ENCODE results near the gene MYL7.
A peak's percentile ranks its signal among the peaks of the same experiment; 100 is the strongest.
"Not testable (repeated sequence)": the region's sequence is repeated elsewhere in the genome, so short reads cannot be mapped to it uniquely, and the experiment has no call there.

MYL7 gene

DNA sequence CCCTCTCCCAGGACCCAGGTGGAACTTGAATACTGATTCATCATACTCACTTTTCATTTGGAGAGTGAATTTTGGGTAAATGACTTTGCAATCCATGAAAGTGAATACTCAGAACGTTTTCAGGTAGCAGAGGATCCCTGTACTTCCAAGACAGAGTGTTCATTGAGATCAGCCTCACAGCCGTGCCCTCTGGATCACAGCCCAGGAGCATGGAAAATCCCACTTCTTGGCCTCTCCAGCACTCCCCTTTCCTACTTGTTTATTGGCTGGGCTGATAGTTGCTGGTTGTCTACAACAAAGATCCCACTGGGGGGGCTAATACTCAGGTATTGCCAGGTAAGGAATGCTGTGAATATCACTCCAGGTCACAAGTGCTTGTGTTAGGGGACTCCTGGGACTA lies 42.3 kb upstream of the MYL7 start:
- peaks cover 7% of the 10 kb centered on the region for H3K4me1 ChIP-seq (ENCODE audit: control insufficient read depth, insufficient read depth, low read length)
- H3K9me3 ChIP-seq (ENCODE audit: control insufficient read depth, low read length) = peaks cover 14% of the 10 kb centered on the region
- H3K4me3 ChIP-seq (ENCODE audit: low read length) = no peak overlapping the region
- DNase-seq (ENCODE audit: low read depth) = no peak
- no peaks in the 10 kb centered on the region for H3K36me3 ChIP-seq (ENCODE audit: control insufficient read depth, insufficient read depth, low read length, severe bottlenecking)
- H3K27me3 ChIP-seq (replicated peaks; ENCODE audit: control insufficient read depth, insufficient read depth, low read length) = peaks cover 16% of the 10 kb centered on the region
- no peak overlapping the region for H3K9ac ChIP-seq (ENCODE audit: low read length)

GRCh38 chr7:44182827-44183226 lies 41.7 kb upstream of the MYL7 start:
- Histone ChIP-seq H3K4me1 (ENCODE audit: control insufficient read depth, insufficient read depth, low read length) (peaks cover 12% of the 10 kb centered on the region), H3K9ac (ENCODE audit: low read length) (no peak overlapping the region), H3K36me3 (ENCODE audit: control insufficient read depth, insufficient read depth, low read length, severe bottlenecking) (no peaks in the 10 kb centered on the region), H3K27me3 (replicated peaks; ENCODE audit: control insufficient read depth, insufficient read depth, low read length) (peaks cover 16% of the 10 kb centered on the region), H3K9me3 (ENCODE audit: control insufficient read depth, low read length) (peaks cover 14% of the 10 kb centered on the region), H3K4me3 (ENCODE audit: low read length) (no peak overlapping the region)
- no peak for DNase-seq (ENCODE audit: low read depth)

- H3K36me3 ChIP-seq (ENCODE audit: control insufficient read depth, insufficient read depth, low read length, severe bottlenecking) = no peaks in the 10 kb centered on the region
- peaks cover 30% of the 10 kb centered on the region for H3K27me3 ChIP-seq (replicated peaks; ENCODE audit: control insufficient read depth, insufficient read depth, low read length)
- H3K9ac ChIP-seq (ENCODE audit: low read length) = no peak overlapping the region
- DNase-seq (ENCODE audit: low read depth) = no peak
- peaks cover 14% of the 10 kb centered on the region for H3K9me3 ChIP-seq (ENCODE audit: control insufficient read depth, low read length)
- H3K4me1 ChIP-seq (ENCODE audit: control insufficient read depth, insufficient read depth, low read length) = peaks cover 20% of the 10 kb centered on the region
- no peak overlapping the region for H3K4me3 ChIP-seq (ENCODE audit: low read length)
Measured at GRCh38 chr7:44180631-44181030, 39.5 kb upstream of the MYL7 start.

DNA sequence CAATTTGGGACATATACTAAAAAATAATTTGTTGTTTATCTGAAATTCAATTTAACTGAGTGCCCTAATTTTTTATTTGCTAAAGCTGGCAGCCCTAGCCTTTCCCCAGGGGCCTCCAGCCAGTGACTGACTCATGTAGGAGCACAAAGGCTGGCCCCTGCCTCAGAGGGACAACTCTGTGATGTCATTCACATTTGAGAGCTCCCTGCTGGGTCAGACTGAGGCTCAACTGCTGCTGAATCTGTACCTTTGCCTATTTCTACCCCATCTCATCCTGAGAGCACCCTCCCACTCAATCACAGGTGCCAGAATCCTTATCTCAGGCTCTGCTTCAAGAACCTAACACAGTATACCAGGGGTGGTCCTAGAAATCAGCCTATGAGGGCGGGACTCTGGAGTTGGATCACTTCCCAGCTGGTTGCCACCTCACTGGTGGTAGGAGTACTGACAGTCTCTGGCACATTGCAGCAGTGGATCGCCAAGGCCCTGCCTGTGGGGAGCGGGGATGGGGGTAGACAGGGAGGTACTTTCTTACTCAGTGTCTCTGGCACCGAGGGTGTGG lies 36.5 kb upstream of the MYL7 start:
- peak; percentile 52 for DNase-seq (ENCODE audit: low read depth)
- H3K4me1 ChIP-seq (ENCODE audit: control insufficient read depth, insufficient read depth, low read length) = peaks cover 13% of the 10 kb centered on the region
- no peak overlapping the region for H3K4me3 ChIP-seq (ENCODE audit: low read length)
- H3K27me3 ChIP-seq (replicated peaks; ENCODE audit: control insufficient read depth, insufficient read depth, low read length) = peaks cover 46% of the 10 kb centered on the region
- no peak overlapping the region for H3K9ac ChIP-seq (ENCODE audit: low read length)
- H3K9me3 ChIP-seq (ENCODE audit: control insufficient read depth, low read length) = peaks cover 13% of the 10 kb centered on the region
- no peaks in the 10 kb centered on the region for H3K36me3 ChIP-seq (ENCODE audit: control insufficient read depth, insufficient read depth, low read length, severe bottlenecking)

- Histone ChIP-seq H3K9me3 (ENCODE audit: control insufficient read depth, low read length) (peaks cover 4% of the 10 kb centered on the region), H3K36me3 (ENCODE audit: control insufficient read depth, insufficient read depth, low read length, severe bottlenecking) (no peaks in the 10 kb centered on the region), H3K27me3 (replicated peaks; ENCODE audit: control insufficient read depth, insufficient read depth, low read length) (peaks cover 40% of the 10 kb centered on the region), H3K4me1 (ENCODE audit: control insufficient read depth, insufficient read depth, low read length) (peaks cover 13% of the 10 kb centered on the region), H3K9ac (ENCODE audit: low read length) (no peak overlapping the region), H3K4me3 (ENCODE audit: low read length) (no peak overlapping the region)
- DNase-seq (ENCODE audit: low read depth) = no peak
Measured at GRCh38 chr7:44176486-44176885, 35.4 kb upstream of the MYL7 start.

GRCh38 chr7:44175730-44176129 lies 34.6 kb upstream of the MYL7 start:
- DNase-seq (ENCODE audit: low read depth) = no peak
- H3K4me3 ChIP-seq (ENCODE audit: low read length) = no peak overlapping the region
- H3K36me3 ChIP-seq (ENCODE audit: control insufficient read depth, insufficient read depth, low read length, severe bottlenecking) = no peaks in the 10 kb centered on the region
- peaks cover 33% of the 10 kb centered on the region for H3K27me3 ChIP-seq (replicated peaks; ENCODE audit: control insufficient read depth, insufficient read depth, low read length)
- H3K9me3 ChIP-seq (ENCODE audit: control insufficient read depth, low read length) = peaks cover 4% of the 10 kb centered on the region
- no peak overlapping the region for H3K9ac ChIP-seq (ENCODE audit: low read length)
- H3K4me1 ChIP-seq (ENCODE audit: control insufficient read depth, insufficient read depth, low read length) = peaks cover 13% of the 10 kb centered on the region

DNA sequence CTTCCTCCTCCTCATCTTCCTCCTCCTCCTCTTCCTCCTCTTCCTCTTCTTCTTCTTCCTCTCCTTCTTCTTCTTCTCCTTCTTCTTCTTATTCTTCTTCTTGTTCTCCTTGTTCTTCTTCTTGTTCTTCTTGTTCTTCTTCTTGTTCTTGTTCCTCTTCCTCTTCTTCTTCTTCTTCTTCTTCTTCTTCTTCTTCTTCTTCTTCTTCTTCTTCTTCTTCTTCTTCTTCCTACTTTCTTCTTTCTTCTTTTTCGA lies 33.5 kb upstream of the MYL7 start:
- H3K36me3 ChIP-seq (ENCODE audit: control insufficient read depth, insufficient read depth, low read length, severe bottlenecking); H3K9me3 ChIP-seq (ENCODE audit: control insufficient read depth, low read length); H3K9ac ChIP-seq (ENCODE audit: low read length); H3K4me3 ChIP-seq (ENCODE audit: low read length); DNase-seq (ENCODE audit: low read depth): not testable (repeated sequence)
- H3K4me1 ChIP-seq (ENCODE audit: control insufficient read depth, insufficient read depth, low read length) = peaks cover 13% of the 10 kb centered on the region
- peaks cover 33% of the 10 kb centered on the region for H3K27me3 ChIP-seq (replicated peaks; ENCODE audit: control insufficient read depth, insufficient read depth, low read length)

DNA sequence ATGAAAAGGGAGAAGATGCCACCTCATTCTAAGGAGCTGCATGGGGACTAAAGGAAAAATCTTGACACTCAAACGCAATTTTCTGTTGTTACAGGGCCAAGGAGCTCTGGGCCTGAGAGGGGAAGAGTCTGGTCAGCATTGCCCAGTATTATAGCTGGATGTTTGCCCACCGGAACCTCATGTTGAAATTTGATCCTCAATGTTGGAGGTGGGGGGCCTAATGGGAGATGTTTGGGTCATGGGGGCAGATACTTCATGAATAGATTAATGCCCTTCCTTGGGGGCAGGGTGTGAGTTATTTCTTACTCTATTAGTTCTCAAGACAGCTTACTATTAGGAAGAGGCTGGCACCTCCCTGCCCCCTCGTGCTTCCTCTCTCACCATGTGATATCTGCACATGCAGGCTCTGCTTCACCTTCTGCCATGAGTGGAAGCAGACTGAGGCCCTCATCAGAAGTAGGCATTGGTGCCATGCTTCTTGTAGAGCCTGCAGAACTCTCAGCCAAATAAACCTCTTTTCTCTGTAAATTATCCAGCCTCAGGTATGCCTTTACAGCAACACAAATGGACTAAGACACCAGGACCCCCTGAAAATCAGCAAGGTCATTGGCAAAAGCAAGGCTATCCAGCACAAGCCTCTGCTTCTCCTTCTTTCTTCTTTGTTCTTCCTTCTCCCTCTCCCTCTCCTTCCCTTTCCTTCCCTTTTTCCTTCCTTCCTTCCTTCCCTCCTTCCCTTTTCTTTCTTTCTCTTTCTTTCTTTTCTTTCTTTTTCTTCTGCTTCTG lies 33.0 kb upstream of the MYL7 start:
- no peak for DNase-seq (ENCODE audit: low read depth)
- peaks cover 30% of the 10 kb centered on the region for H3K27me3 ChIP-seq (replicated peaks; ENCODE audit: control insufficient read depth, insufficient read depth, low read length)
- no peak overlapping the region for H3K9ac ChIP-seq (ENCODE audit: low read length)
- H3K4me3 ChIP-seq (ENCODE audit: low read length) = no peak overlapping the region
- H3K4me1 ChIP-seq (ENCODE audit: control insufficient read depth, insufficient read depth, low read length) = peaks cover 13% of the 10 kb centered on the region
- peaks cover 4% of the 10 kb centered on the region for H3K9me3 ChIP-seq (ENCODE audit: control insufficient read depth, low read length)
- no peaks in the 10 kb centered on the region for H3K36me3 ChIP-seq (ENCODE audit: control insufficient read depth, insufficient read depth, low read length, severe bottlenecking)

- H3K4me1 ChIP-seq (ENCODE audit: control insufficient read depth, insufficient read depth, low read length) = peaks cover 9% of the 10 kb centered on the region
- H3K27me3 ChIP-seq (replicated peaks; ENCODE audit: control insufficient read depth, insufficient read depth, low read length) = peaks cover 30% of the 10 kb centered on the region
- no peaks in the 10 kb centered on the region for H3K36me3 ChIP-seq (ENCODE audit: control insufficient read depth, insufficient read depth, low read length, severe bottlenecking)
- H3K9ac ChIP-seq (ENCODE audit: low read length) = no peak overlapping the region
- H3K9me3 ChIP-seq (ENCODE audit: control insufficient read depth, low read length) = peaks cover 4% of the 10 kb centered on the region
- no peak overlapping the region for H3K4me3 ChIP-seq (ENCODE audit: low read length)
- DNase-seq (ENCODE audit: low read depth) = no peak
Measured at GRCh38 chr7:44172803-44173424, 31.8 kb upstream of the MYL7 start.

DNA sequence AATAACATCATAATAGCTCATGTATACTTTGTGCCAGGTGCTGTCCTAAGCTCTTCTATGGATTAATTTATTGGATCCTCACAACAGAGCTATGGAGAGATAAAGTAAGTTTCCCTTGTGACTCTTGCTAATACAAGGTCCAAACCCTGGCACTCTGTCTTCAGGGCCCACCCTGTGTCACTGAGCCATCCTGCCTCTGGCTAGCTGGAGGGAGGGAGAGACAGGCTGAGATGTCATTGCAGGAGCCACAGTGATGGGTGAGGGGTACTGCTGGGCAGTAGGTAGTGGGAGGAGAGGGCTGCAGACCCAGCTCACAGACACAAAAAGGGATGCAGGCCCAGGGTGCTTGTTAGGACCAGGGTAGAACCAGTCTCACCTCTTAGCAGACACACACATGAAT lies 31.2 kb upstream of the MYL7 start:
- DNase-seq (ENCODE audit: low read depth) = no peak
- H3K4me3 ChIP-seq (ENCODE audit: low read length) = no peak overlapping the region

GRCh38 chr7:44171901-44172300 lies 30.8 kb upstream of the MYL7 start:
- H3K4me3 ChIP-seq (ENCODE audit: low read length); DNase-seq (ENCODE audit: low read depth); H3K9me3 ChIP-seq (ENCODE audit: control insufficient read depth, low read length); H3K4me1 ChIP-seq (ENCODE audit: control insufficient read depth, insufficient read depth, low read length); H3K9ac ChIP-seq (ENCODE audit: low read length); H3K36me3 ChIP-seq (ENCODE audit: control insufficient read depth, insufficient read depth, low read length, severe bottlenecking): not testable (repeated sequence)
- peaks cover 29% of the 10 kb centered on the region for H3K27me3 ChIP-seq (replicated peaks; ENCODE audit: control insufficient read depth, insufficient read depth, low read length)

More for the DNA sequence above, 31.2 kb upstream of the MYL7 start:
- Histone ChIP-seq H3K9me3 (ENCODE audit: control insufficient read depth, low read length) (peaks cover 4% of the 10 kb centered on the region), H3K9ac (ENCODE audit: low read length) (no peak overlapping the region), H3K27me3 (replicated peaks; ENCODE audit: control insufficient read depth, insufficient read depth, low read length) (peaks cover 30% of the 10 kb centered on the region), H3K4me1 (ENCODE audit: control insufficient read depth, insufficient read depth, low read length) (peaks cover 3% of the 10 kb centered on the region), H3K36me3 (ENCODE audit: control insufficient read depth, insufficient read depth, low read length, severe bottlenecking) (no peaks in the 10 kb centered on the region)

Measured in adipocyte (in vitro differentiated cells).